SK-N-MC (cell line): ENCODE results near the gene LRFN2.

Experiments used
- DNase-seq: peaks from one replicate; pipeline ENCODE4 v3.0.0-alpha.2; 2011; ENCODE audit warnings: low read depth, low spot score
- H3K27ac ChIP-seq: fragments of 200-600 bp; sonication (generic); 2 replicates; pipeline ENCODE4 v1.5.1; 2016; ENCODE audit warnings: mixed run types
- H3K36me3 ChIP-seq: fragments of 200-600 bp; sonication (generic); 2 replicates; pipeline ENCODE4 v1.6.1; 2017; ENCODE audit warnings: antibody characterized with exemption, low read length, mixed read lengths; ENCODE audit not compliant: insufficient read depth
- H3K4me3 ChIP-seq: fragments of 200-600 bp; sonication (generic); 2 replicates; pipeline ENCODE4 v1.5.1; 2016
- H3K9ac ChIP-seq: fragments of 200-600 bp; sonication (generic); 2 replicates; pipeline ENCODE4 v1.8.0; 2017; ENCODE audit warnings: mixed run types, mixed read lengths; ENCODE audit not compliant: insufficient read length
- H3K9me3 ChIP-seq: fragments of 200-600 bp; sonication (generic); 2 replicates; pipeline ENCODE4 v1.6.1; 2017; ENCODE audit warnings: low read depth, mild to moderate bottlenecking, antibody characterized with exemption, low read length, moderate library complexity, mixed read lengths
- EZH2 ChIP-seq: fragments of 200-600 bp; sonication (generic); IDR thresholded peaks from one replicate; pipeline ENCODE4 v1.6.1; 2017; ENCODE audit warnings: antibody characterized with exemption
- FOXP2 ChIP-seq: optimal IDR thresholded peaks from 2 replicates; pipeline ENCODE3; 2011; ENCODE audit warnings: mild to moderate bottlenecking, moderate library complexity; ENCODE audit not compliant: insufficient read depth; ENCODE audit errors: extremely low read length, control extremely low read depth
- POLR2AphosphoS5 ChIP-seq: IDR thresholded peaks from 2 replicates; pipeline ENCODE4 v1.6.1; 2012; ENCODE audit warnings: mild to moderate bottlenecking, low read depth, low read length, borderline replicate concordance

The LRFN2 gene

GRCh38 chr6:40485795-40486194 is 101.4 kb downstream of the LRFN2 start:
- Histone ChIP-seq H3K27ac (no peak overlapping the region), H3K4me3 (no peak overlapping the region), H3K9me3 (no peaks in the 10 kb centered on the region), H3K36me3 (no peaks in the 10 kb centered on the region), H3K9ac (no peak overlapping the region)
- TF ChIP-seq POLR2AphosphoS5 (no peak), FOXP2 (no peak), EZH2 (no peak)
- no peak for DNase-seq

GRCh38 chr6:40485300-40485699 is 101.9 kb downstream of the LRFN2 start:
- no peak overlapping the region for H3K27ac ChIP-seq
- DNase-seq, result no peak
- no peaks in the 10 kb centered on the region for H3K9me3 ChIP-seq
- H3K4me3 ChIP-seq, result no peak overlapping the region
- no peak overlapping the region for H3K9ac ChIP-seq
- TF ChIP-seq FOXP2, result no peak
- no peak for TF ChIP-seq EZH2
- TF ChIP-seq POLR2AphosphoS5, result no peak
- no peaks in the 10 kb centered on the region for H3K36me3 ChIP-seq

DNA sequence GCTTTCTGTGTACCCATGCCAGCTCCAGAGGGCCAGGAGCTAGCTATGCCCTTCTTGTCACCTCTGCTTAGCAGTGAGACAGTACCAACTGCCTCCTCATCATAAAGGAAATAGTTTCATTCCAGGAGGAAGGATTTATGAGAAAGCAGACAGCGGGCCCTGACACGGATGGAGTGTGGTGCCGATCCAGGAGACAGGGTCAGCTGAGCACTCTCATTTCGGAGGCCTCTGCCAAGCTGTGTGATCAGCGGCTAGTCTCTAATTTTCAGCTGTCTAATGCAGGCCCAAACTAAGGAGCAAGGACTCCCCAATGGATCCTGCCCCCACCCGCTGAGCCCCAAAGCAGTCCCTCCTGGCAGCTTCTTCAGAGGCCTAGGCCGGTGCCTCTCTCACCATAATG is 103.1 kb downstream of the LRFN2 start:
- no peaks in the 10 kb centered on the region for H3K9me3 ChIP-seq
- no peaks in the 10 kb centered on the region for H3K36me3 ChIP-seq
- H3K9ac ChIP-seq, result no peak overlapping the region
- H3K4me3 ChIP-seq, result no peak overlapping the region
- TF ChIP-seq FOXP2 (no peak), POLR2AphosphoS5 (no peak), EZH2 (no peak)
- no peak for DNase-seq
- no peak overlapping the region for H3K27ac ChIP-seq

GRCh38 chr6:40482532-40482931 is 104.6 kb downstream of the LRFN2 start:
- Histone ChIP-seq H3K4me3 (no peak overlapping the region), H3K27ac (no peak overlapping the region), H3K9ac (no peak overlapping the region), H3K9me3 (no peaks in the 10 kb centered on the region), H3K36me3 (no peaks in the 10 kb centered on the region)
- no peak for DNase-seq
- TF ChIP-seq FOXP2 (no peak), POLR2AphosphoS5 (no peak)

DNA sequence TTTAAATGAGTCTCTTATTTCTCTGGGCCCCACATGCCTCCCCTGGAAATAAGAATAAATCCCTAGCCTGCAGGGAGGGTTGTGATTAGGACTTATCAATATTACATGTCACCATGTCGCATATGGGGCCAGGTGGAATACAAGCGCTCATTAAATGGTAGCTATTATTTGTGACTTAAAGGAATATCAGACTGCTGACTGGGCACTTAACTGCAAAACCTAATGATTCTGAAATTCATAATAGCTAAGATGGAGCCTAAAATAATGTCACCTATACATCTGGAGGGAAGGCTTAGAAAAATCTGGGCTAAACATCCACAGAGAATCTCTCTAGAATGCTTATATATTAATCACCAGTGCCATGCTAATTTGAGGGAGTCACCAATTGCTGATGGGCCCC is 106.5 kb downstream of the LRFN2 start:
- TF ChIP-seq POLR2AphosphoS5 (no peak), FOXP2 (no peak), EZH2 (no peak)
- H3K9me3 ChIP-seq, result no peaks in the 10 kb centered on the region
- H3K36me3 ChIP-seq, result no peaks in the 10 kb centered on the region
- no peak for DNase-seq
- H3K4me3 ChIP-seq, result no peak overlapping the region
- no peak overlapping the region for H3K9ac ChIP-seq
- no peak overlapping the region for H3K27ac ChIP-seq

DNA sequence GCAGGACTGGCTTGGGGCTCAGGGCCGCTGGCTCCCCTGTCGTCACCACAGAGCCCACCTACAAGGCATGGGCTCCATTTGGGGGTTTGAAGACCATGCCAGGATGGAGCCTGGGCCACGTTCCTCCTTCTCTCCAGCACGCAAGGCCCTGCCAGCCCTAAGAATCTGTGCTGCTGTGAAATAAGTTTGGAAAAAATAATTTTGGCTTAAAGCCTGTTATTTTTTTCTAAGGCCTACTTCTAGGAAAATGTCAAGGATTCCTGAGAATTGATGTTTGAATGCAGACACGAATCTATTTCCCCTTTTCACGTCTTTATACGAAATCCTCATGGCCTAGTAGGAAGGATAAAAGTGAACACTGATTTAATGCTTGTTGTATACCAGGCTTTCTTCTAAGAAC is 107.5 kb downstream of the LRFN2 start:
- Histone ChIP-seq H3K27ac (no peak overlapping the region), H3K36me3 (no peaks in the 10 kb centered on the region), H3K9me3 (no peaks in the 10 kb centered on the region), H3K9ac (no peak overlapping the region), H3K4me3 (no peak overlapping the region)
- DNase-seq, result no peak
- no peak for TF ChIP-seq POLR2AphosphoS5
- TF ChIP-seq EZH2, result no peak
- TF ChIP-seq FOXP2, result no peak

DNA sequence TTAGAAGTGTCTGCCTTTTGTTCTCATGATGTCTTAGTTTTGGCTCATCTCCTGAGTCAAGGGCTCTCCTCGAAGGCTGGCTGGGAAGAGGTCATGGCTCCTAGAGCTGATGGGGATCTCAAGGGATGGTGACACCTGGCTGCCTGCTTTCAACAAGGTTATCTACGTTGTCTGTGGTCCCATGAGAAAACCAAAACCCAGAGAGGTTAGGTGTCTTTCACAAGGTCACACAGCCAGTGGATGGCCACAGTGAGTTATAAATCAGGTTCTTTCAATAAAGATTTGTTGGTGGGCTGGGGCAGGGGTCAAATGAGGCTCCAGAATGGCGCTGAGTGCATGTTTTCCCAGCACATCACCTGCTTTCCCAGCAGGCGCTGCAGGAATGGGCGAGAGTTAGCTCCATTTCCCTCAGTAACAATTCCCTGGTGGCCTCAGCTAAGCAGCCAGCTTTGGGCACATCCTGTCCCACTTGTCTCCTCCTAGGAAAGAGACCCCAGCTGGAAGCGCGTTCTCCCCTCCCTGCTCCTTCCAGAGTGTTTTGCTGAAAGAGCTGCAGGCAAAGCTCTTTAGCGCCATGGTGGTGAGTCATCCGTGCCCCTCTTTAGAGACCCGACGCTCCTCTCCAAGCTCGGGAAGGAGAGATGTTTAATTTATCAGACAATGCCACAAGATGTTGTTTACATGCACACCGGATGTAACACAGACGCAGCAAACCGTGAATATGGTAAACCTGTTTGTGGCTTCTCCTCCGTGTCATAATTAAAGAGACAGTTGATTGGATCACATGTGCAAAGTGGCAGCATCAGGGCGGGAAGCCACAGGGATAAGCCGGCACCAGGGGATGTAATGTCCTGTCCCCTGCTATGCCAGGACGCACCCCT is 109.7 kb downstream of the LRFN2 start:
- peak; percentile 59 for TF ChIP-seq FOXP2
- TF ChIP-seq POLR2AphosphoS5, result no peak
- no peak for TF ChIP-seq EZH2
- no peak overlapping the region for H3K27ac ChIP-seq

DNA sequence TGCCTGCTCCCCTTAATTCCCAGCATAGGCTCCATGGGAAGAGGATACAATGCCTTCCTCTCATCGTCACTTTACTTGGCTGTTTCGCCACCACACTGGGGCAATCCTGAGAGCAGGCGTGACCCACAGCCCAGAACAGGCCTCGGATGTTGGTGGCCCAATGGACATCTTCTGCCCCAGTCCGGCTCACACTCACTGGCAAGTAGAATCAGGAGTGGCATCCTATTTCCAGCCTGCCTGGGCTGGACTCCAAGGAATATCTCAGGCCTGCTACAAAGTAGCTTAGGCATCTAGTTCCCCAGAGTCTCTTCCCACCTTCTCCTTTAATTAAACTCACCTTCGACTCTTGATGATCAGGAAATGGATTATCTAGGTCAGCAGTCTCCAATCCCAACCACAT is 110.5 kb downstream of the LRFN2 start:
- Histone ChIP-seq H3K27ac (no peak overlapping the region), H3K4me3 (no peak overlapping the region), H3K9ac (no peak overlapping the region), H3K36me3 (no peaks in the 10 kb centered on the region), H3K9me3 (no peaks in the 10 kb centered on the region)
- TF ChIP-seq POLR2AphosphoS5, result no peak
- no peak for TF ChIP-seq EZH2
- no peak for TF ChIP-seq FOXP2
- no peak for DNase-seq

More for the DNA sequence above, 109.7 kb downstream of the LRFN2 start:
- Histone ChIP-seq H3K36me3 (no peaks in the 10 kb centered on the region), H3K9ac (no peak overlapping the region), H3K4me3 (peak overlapping the region; percentile 36; the same call in 1 of the 2 replicates), H3K9me3 (no peaks in the 10 kb centered on the region)
- DNase-seq, result peak; percentile 14
